ENCODE data around the gene IL1A.

Gene IL1A

DNA sequence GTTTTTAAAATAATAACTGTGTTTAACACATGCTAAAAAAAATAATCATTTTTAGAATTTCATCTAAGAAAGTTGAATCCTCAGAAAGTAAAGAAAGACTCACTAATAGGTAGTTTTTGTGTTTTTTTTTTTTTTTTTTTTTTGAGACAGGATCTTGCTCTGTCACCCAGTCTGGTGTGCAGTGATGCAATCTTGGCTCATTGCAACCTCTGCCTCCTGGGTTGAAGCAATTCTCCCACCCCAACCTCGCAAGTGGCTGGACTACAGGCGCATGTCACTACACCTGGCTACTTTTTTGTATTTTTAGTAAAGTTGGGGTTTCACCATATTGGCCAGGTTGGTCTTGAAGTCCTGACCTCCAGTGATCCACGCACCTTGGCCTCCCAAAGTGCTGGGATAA lies 27.0 kb downstream of the IL1A start:
- DNase-seq = no peak

DNA sequence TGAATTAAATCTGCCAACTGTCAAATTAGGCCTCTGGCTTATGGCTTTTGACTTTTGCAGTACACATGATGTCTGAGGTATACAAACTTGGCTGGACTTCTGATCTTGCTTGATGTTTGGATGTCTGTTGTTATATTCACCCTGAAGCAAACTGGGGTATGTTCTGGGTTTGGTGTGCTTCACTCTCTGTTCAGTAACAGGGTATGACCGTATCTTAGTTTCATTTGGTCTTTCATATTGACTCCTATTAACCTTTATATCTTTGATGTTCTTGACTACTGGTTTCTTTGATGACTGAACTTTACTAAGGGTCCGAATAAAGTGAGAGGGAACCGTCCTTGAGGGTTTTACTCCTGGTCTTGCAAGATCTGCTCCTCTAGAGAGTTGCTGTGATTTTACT lies 28.1 kb downstream of the IL1A start:
- no peak for DNase-seq

- DNase-seq = no peak
Observed at GRCh38 chr2:112755444-112755843, 28.8 kb downstream of the IL1A start.

DNA sequence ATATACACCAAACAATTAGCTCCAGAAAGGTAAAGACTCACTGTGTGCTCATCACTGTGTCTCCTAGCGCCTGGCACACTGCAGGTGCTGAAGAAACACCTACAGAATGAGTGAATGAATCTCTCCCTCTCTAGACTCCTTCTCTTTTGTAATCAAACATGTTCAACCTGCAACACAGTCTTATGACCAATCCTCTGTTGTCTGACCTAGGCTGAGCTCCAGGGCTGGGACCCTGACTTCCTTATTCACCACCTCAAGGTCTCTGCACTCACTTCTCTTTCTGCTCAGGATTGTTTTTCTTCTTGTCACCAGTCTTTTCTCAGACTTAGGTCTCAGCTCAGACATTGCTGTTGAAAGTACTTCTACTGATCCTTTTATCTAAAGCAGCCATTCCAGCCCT lies 29.7 kb downstream of the IL1A start:
- DNase-seq = no peak

- DNase-seq = no peak
Observed at GRCh38 chr2:112752667-112753066, 31.6 kb downstream of the IL1A start.

DNA sequence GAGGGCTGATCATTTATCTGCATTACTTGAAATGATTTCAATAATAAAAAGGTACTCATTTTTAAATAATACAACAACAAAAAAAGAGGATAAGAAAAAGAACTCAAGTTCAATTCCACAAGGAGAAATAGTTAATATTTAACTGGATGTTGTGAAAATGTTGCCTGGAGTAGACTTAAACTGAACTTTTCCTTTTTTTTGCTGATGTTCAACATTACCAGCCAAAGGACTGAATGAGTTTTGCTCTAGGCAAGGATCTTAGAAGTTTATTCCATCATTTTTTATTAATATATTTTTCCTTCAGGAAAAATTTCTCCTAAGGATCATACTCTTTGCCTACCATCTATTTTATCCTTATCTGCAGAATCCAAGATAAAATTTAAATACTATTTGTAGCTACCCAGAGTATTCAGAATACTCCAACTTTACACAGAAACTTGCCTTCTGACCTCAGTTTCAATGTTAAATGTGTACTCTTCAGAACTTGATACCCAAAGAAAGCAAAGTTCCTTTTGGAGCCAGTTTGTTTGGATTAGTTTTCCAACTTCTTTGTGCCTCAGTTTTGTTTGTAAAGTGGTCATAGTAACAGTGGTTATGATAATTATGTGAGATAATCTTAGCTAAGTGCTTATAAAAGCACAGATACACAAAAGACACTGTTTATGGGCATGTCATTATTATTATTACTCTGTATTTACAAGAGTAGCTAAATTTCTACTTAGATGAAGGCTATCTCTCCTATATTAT lies 32.7 kb downstream of the IL1A start:
- no peak for DNase-seq

- no peak for DNase-seq
Observed at GRCh38 chr2:112750560-112750843, 33.8 kb downstream of the IL1A start.

DNA sequence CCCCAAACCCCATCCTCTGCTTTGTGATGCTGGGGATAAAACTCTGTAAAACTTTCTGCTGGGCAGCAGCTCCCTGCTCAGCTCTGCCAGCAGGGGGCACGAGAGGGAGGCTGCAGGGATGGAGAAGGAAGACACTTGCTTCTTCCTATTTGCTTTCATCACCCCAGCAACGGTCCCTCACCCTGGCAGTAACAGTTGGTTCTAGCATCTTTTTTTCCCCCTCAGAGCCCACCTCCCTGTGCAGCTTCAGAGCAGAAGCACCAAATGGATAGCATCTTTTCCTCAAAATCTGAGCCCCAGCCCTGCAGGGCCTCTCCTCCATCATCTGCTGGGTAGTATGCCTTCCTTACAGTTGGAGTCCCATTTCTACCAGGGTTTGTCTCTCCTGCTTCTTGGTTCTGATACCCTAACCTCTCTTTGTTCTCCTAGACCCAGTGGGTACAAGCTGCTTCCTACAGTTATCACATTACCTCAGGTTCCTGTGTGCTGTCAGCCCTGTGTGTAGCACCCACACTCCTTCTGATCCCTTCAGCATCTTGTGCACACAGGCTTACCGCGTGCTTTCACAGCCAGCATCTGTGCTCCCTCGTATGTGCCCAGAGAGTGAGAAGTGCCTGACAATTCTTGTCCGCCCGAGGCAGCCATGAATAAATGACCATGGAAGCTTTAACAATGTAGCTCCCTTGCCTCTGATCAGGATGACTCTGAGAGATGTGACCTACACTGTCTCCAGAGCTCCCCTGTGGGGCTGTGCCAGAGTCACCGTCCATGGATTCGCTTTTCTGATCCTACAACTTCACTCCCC lies 34.3 kb downstream of the IL1A start:
- DNase-seq = peak; percentile 79

DNA sequence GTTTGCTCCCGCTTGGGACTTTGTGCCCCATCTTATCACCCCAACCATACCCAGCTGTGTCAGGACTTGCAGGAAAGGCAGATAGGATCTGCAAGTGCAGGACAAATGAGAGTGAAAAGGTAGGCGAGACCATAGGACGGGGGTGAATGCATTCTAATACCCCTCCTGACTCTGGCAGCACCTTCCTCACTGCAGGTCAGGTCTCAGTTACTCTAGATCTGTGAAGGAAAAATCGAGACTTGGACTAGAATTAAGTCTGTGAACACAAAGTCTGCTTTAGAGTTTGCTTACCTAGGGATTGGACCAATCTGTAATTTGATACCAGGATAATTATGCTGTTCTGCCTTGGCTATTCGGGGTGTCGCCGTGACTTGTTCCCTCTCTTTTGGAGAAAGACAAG lies 43.8 kb downstream of the IL1A start:
- DNase-seq = no peak

- no peak for DNase-seq
Observed at GRCh38 chr2:112737542-112738232, 46.6 kb downstream of the IL1A start.

DNA sequence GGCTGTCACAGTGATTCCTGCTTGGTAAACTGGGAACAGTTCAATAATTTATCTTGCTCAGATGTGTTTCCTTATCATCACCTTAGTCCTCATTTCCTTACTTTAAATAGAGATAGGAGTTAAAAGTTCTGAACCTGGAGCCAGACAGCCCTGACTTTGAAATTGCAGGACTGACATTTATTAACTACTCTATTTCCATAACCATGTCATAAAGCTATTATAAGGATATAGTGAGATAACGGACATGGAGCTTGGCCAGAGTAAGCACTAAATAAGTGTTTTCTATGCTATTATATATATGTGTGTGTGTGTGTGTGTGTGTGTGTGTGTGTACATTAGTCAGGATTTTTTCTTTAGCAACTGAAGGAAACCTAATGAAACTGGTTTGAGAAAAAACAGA lies 50.4 kb downstream of the IL1A start:
- DNase-seq = no peak

- DNase-seq = no peak
Observed at GRCh38 chr2:112733456-112733855, 50.8 kb downstream of the IL1A start.

GRCh38 chr2:112731479-112731878 lies 52.8 kb downstream of the IL1A start:
- DNase-seq = no peak

GRCh38 chr2:112730791-112731190 lies 53.5 kb downstream of the IL1A start:
- DNase-seq = no peak

GRCh38 chr2:112730216-112730615 lies 54.1 kb downstream of the IL1A start:
- no peak for DNase-seq

DNA sequence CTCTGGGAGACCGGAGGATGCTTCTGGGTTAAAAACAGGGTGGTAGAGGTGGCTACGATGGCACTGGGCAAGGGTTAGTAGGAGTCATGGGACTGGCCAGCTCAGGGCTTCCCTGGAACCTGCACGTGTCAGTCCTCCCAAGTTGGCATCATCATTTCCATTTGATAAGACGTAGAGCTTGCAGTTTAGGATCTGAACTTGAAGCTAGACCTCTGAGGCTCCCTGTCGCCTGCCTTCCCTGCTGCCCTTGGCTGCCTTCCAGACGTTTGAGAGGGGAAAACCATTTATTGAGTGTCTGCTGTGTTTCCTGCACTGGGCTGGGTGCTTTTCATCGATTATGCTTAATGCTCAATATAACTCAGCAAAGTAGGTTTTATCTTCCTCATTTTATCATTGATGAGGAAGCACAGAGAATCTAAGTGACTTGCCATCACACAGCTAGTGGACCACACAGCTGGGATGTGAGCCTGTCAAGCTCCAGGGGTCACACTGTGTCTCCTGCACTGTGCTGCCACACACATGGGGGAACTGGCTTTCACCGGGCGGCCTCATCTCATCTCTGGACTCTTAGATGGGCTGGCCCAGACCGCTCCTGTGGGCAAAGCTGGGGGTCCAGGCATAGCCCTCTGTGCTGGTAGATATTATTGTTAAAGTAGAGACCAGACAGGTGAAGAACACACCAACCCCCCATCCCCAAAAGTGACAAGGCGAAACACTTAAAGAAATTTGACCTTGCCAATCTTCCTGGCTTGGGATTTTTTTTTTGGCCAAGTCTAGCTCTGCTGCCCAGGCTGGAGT lies 55.7 kb downstream of the IL1A start:
- DNase-seq = no peak

DNA sequence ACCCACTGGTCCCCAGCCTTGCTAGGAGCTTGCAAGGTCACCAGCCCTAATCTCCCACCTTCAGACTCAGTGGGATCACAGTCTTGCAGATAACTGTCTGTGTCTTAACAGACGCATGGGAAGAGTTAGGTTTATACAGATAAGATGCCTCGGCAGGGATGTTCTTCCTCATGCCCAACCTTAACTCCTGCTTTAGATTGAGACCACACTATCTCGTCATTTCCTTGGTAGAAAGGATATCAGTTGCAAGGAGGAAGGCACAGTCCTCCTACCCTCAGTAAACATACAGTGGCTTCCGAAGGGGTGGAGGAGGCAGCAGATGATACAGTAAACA lies 56.3 kb downstream of the IL1A start:
- no peak for DNase-seq

GRCh38 chr2:112727276-112728028 lies 56.8 kb downstream of the IL1A start:
- no peak for DNase-seq

GRCh38 chr2:112726487-112727190 lies 57.7 kb downstream of the IL1A start:
- peak; percentile 88 for DNase-seq

DNA sequence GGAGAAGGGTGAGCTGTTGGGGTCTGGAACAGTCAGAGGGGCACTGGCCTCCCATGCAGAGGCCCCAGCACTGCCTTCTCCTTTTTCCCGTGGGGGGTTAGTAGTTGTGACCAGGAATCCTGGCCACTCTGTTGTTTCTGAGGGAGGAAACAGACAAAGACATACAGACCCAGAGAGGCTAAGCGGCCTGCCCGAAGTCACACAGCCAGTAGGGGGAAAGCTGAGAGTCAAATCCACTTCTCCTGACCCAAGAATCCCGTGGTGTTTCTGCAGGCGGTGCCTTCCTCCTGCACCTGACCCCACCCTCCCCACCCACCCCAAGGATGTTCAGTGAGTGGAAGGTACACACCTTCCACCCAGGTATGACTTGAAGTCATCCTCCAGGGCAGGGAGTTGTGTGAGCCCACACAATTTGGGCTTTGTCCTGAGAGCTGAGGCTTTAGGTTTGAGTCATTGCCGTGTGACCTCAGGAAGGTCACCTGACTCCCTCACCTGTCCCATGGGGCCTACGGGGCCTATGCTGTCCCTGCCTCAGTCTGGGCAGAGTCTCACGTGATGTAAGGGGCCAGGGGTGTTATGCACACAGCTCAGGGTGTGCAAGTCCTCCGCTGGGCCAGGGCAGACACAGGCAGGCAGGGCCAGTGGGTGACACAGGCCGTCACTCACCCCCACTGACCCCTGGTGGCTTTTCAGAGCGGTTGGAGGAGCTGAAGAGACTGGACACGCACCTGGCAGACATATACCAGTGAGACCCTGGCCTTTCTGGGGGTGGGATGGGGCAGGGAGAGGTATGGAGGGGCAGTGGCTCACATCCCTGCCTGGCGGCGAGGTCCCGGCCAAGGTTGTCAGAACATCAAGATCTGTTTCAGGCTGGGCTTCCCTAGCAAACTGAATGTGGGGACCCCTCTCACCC lies 58.5 kb downstream of the IL1A start:
- no peak for DNase-seq
